ENCODE data around the gene PARD3B. TPM values are rescaled to one million over a fixed set of nuclear protein-coding genes. Genes with fewer than 3 reads are reported as not detected.

Gene PARD3B
- total and polyA plus RNA-seq, 10 of the 15 experiments (the other 5 are each of a cell fraction or from before 2014, with no cell fraction given), result 0.01 to 0.54 (median 0.07) TPM; not detected in 7

- no TSS peak for BruUV-seq (replicated peaks)
- WGBS (ENCODE audit: insufficient coverage, insufficient replicate concordance, low lambda C conversion rate, missing lambda C conversion rate), result 29% methylated on average over 2 of the region's 2 CpGs
- H3K27ac ChIP-seq (ENCODE audit: control insufficient read depth, insufficient read depth), result no peak overlapping the region
These were observed 38.5 kb downstream of the PARD3B start for GRCh38 chr2:204583773-204584172.

More at GRCh38 chr2:204583773-204584172, 38.5 kb downstream of the PARD3B start:
- H3K9me3 ChIP-seq (replicated peaks; ENCODE audit: control insufficient read depth, insufficient read depth, low read length), result no peaks in the 10 kb centered on the region
- no peaks in the 10 kb centered on the region for H3K36me3 ChIP-seq (ENCODE audit: control insufficient read depth in 2 of 2, insufficient read depth in 2 of 2, low read length in 1 of 2)
- H3K9ac ChIP-seq (ENCODE audit: control insufficient read depth, insufficient read depth, low read length), result no peak overlapping the region
- no peaks in the 10 kb centered on the region for H3K4me1 ChIP-seq (ENCODE audit: control insufficient read depth, insufficient read depth, low read length)
- H3K27me3 ChIP-seq (replicated peaks in 1 of 2; ENCODE audit: control insufficient read depth in 2 of 2, insufficient read depth in 2 of 2, low read length in 1 of 2), result no peaks in the 10 kb centered on the region
- H3K79me2 ChIP-seq (ENCODE audit: control insufficient read depth, insufficient read depth, low read length), result no peaks in the 10 kb centered on the region
- no peak for TF ChIP-seq NR2F1 (conservative IDR thresholded peaks at IDR 0.05)
- no peak for TF ChIP-seq SUZ12 (IDR thresholded peaks at IDR 0.05; ENCODE audit: unreplicated experiment)
- no peak for TF ChIP-seq POLR2AphosphoS2 (IDR thresholded peaks at IDR 0.05; ENCODE audit: low read depth, low read length)
- TF ChIP-seq ESRRA (IDR thresholded peaks at IDR 0.05; ENCODE audit: low read length), result no peak
- TF ChIP-seq BRCA1 (IDR thresholded peaks at IDR 0.05; ENCODE audit: low read depth, low read length), result no peak
- no peak for TF ChIP-seq TAF1 (IDR thresholded peaks at IDR 0.05; ENCODE audit: borderline replicate concordance, low read depth, low read length)
- no peak for TF ChIP-seq ETV6 (conservative IDR thresholded peaks at IDR 0.05 in 1 of 2, IDR thresholded peaks at IDR 0.05 in 1 of 2; ENCODE audit: borderline replicate concordance in 1 of 2, low read depth in 1 of 2)
- no peak for TF ChIP-seq CEBPZ (IDR thresholded peaks at IDR 0.05; ENCODE audit: low read depth, low read length)
- no peak for TF ChIP-seq SREBF2 (IDR thresholded peaks at IDR 0.05; ENCODE audit: low read length)
- TF ChIP-seq TARDBP (IDR thresholded peaks at IDR 0.05; ENCODE audit: borderline replicate concordance), result no peak
- TF ChIP-seq NRF1 (conservative IDR thresholded peaks at IDR 0.05; ENCODE audit: low read depth, low read length), result no peak
- TF ChIP-seq RAD21 (IDR thresholded peaks at IDR 0.05; ENCODE audit: insufficient read depth, low read depth, low read length), result no peak
- no peak for TF ChIP-seq TCF7 (IDR thresholded peaks at IDR 0.05; ENCODE audit: borderline replicate concordance)
- TF ChIP-seq, protein P1, sequence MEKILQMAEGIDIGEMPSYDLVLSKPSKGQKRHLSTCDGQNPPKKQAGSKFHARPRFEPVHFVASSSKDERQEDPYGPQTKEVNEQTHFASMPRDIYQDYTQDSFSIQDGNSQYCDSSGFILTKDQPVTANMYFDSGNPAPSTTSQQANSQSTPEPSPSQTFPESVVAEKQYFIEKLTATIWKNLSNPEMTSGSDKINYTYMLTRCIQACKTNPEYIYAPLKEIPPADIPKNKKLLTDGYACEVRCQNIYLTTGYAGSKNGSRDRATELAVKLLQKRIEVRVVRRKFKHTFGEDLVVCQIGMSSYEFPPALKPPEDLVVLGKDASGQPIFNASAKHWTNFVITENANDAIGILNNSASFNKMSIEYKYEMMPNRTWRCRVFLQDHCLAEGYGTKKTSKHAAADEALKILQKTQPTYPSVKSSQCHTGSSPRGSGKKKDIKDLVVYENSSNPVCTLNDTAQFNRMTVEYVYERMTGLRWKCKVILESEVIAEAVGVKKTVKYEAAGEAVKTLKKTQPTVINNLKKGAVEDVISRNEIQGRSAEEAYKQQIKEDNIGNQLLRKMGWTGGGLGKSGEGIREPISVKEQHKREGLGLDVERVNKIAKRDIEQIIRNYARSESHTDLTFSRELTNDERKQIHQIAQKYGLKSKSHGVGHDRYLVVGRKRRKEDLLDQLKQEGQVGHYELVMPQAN (conservative IDR thresholded peaks at IDR 0.05), result no peak
- TF ChIP-seq NFYB (IDR thresholded peaks at IDR 0.05; ENCODE audit: insufficient read depth, low read depth, low read length), result no peak
- no peak for TF ChIP-seq CBX3 (IDR thresholded peaks at IDR 0.05; ENCODE audit: borderline replicate concordance, low read depth)
- TF ChIP-seq SUPT20H (IDR thresholded peaks at IDR 0.05; ENCODE audit: borderline replicate concordance, control insufficient read depth, low read depth, low read length), result no peak
- no peak for TF ChIP-seq CREM (IDR thresholded peaks at IDR 0.05; ENCODE audit: low read depth)
- TF ChIP-seq, protein P2, sequence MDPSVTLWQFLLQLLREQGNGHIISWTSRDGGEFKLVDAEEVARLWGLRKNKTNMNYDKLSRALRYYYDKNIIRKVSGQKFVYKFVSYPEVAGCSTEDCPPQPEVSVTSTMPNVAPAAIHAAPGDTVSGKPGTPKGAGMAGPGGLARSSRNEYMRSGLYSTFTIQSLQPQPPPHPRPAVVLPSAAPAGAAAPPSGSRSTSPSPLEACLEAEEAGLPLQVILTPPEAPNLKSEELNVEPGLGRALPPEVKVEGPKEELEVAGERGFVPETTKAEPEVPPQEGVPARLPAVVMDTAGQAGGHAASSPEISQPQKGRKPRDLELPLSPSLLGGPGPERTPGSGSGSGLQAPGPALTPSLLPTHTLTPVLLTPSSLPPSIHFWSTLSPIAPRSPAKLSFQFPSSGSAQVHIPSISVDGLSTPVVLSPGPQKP (IDR thresholded peaks at IDR 0.05; ENCODE audit: low read depth, low read length), result no peak
- in situ Hi-C loops (cut with MboI) (no loop called here), intact Hi-C loops (cut with micrococcal nuclease; ENCODE audit: unreplicated experiment) (no loop called here)
- ChIA-PET CTCF (no interaction called here), POLR2A (no interaction called here), RAD21 (ENCODE audit: unreplicated experiment) (no interaction called here), SMC1A (ENCODE audit: uncharacterized antibody, unreplicated experiment) (no interaction called here)
- DNase-seq (ENCODE audit: low read depth, low spot score), result no peak
- H3K4me3 ChIP-seq, result no peak overlapping the region
- ATAC-seq, result no peak
- no peak overlapping the region for H2AFZ ChIP-seq (ENCODE audit: control insufficient read depth, low read depth, low read length)
- FAIRE-seq, result no peak
- H4K20me1 ChIP-seq (ENCODE audit: control insufficient read depth, insufficient read depth), result no peaks in the 10 kb centered on the region
- H3K4me2 ChIP-seq (ENCODE audit: control insufficient read depth, insufficient read depth), result no peak overlapping the region
